Measurements from ENCODE around the gene RGP1.
A peak's percentile ranks its signal among the peaks of the same experiment; 100 is the strongest.

The RGP1 gene

GRCh38 chr9:35723426-35723825, 25.7 kb upstream of the RGP1 start:
- no peak for DNase-seq

- DNase-seq, result no peak
These were observed 25.2 kb upstream of the RGP1 start for GRCh38 chr9:35723908-35724307.

GRCh38 chr9:35725362-35725761, 23.7 kb upstream of the RGP1 start:
- DNase-seq, result no peak

- no peak for DNase-seq
These were observed 22.2 kb upstream of the RGP1 start for GRCh38 chr9:35726931-35727330.

GRCh38 chr9:35727676-35728040, 21.4 kb upstream of the RGP1 start:
- DNase-seq, result no peak

GRCh38 chr9:35728041-35728971, 20.8 kb upstream of the RGP1 start:
- no peak for DNase-seq

- no peak for DNase-seq
These were observed 20.0 kb upstream of the RGP1 start for GRCh38 chr9:35729101-35729500.

GRCh38 chr9:35729700-35730485, 19.2 kb upstream of the RGP1 start:
- no peak for DNase-seq

GRCh38 chr9:35730486-35730854, 18.6 kb upstream of the RGP1 start:
- DNase-seq, result no peak

- no peak for DNase-seq
These were observed 17.5 kb upstream of the RGP1 start for GRCh38 chr9:35731415-35732184.

GRCh38 chr9:35732185-35732799, 16.8 kb upstream of the RGP1 start, which contains the start of the genes CREB3 and TLN1:
Gene CREB3 (plus strand): TSS chr9:35732666. CDS start chr9:35732773, 107 bp downstream.
Gene TLN1 (minus strand): TSS chr9:35732195. CDS start chr9:35725694, 6,501 bp downstream.
- peak; percentile 100 for DNase-seq

- DNase-seq, result no peak
These were observed 16.1 kb upstream of the RGP1 start for GRCh38 chr9:35732800-35733541.

- DNase-seq, result no peak
These were observed 15.0 kb upstream of the RGP1 start for GRCh38 chr9:35734096-35734495.

GRCh38 chr9:35736201-35736633, 12.9 kb upstream of the RGP1 start:
- peak; percentile 27 for DNase-seq

- DNase-seq, result no peak
These were observed 11.9 kb upstream of the RGP1 start for GRCh38 chr9:35737143-35737542.

GRCh38 chr9:35738186-35738585, 10.9 kb upstream of the RGP1 start:
- no peak for DNase-seq

GRCh38 chr9:35738924-35739323, 10.2 kb upstream of the RGP1 start:
- DNase-seq, result no peak

- no peak for DNase-seq
These were observed 8.8 kb upstream of the RGP1 start for GRCh38 chr9:35740243-35740642.

GRCh38 chr9:35741740-35742139, 7.3 kb upstream of the RGP1 start:
- DNase-seq, result no peak

- DNase-seq, result no peak
These were observed 5.6 kb upstream of the RGP1 start for GRCh38 chr9:35743452-35743851.

- DNase-seq, result no peak
These were observed 5.1 kb upstream of the RGP1 start for GRCh38 chr9:35743880-35744518.
